Globus pallidus (tissue), 1 donor: ENCODE measurements around the gene XIAP.

ENCODE experiments used
- DNase-seq: peaks from one replicate; pipeline ENCODE4 v3.0.0-alpha.2; 2015; ENCODE audit warnings: low spot score

Gene XIAP

GRCh38 chrX:123961268-123962005 lies 101.6 kb downstream of the XIAP start, which contains the start of gene STAG2:
Gene STAG2, plus strand, starts transcription at chrX:123961706. Its CDS starts 60,922 bp downstream, at chrX:124022628.
- DNase-seq: peak; percentile 88

- no peak for DNase-seq
Measured at GRCh38 chrX:123962006-123962467, 102.2 kb downstream of the XIAP start.

GRCh38 chrX:123962794-123963373 lies 103.0 kb downstream of the XIAP start:
- DNase-seq: peak; percentile 89
